HEK293T (cell line): ENCODE measurements around the gene TNIK.

Source experiments
- ELF4 ChIP-seq: fragments of 450-650 bp; IDR thresholded peaks from 2 replicates; pipeline ENCODE4 v1.6.1; 2017; ENCODE audit warnings: antibody characterized with exemption
- FOXK2 ChIP-seq: fragments of 450-650 bp; IDR thresholded peaks from 2 replicates; pipeline ENCODE4 v1.6.1; 2016; ENCODE audit warnings: mild to moderate bottlenecking
- FOXM1 ChIP-seq: fragments of 450-650 bp; IDR thresholded peaks from 2 replicates; pipeline ENCODE4 v1.6.1; 2017; ENCODE audit warnings: mild to moderate bottlenecking, borderline replicate concordance
- ZNF384 ChIP-seq: fragments of 450-650 bp; IDR thresholded peaks from 2 replicates; pipeline ENCODE4 v1.6.1; 2016

GRCh38 chr3:171352387-171352935 lies 107.7 kb downstream of the TNIK start:
- TF ChIP-seq ZNF384: no peak
- no peak for TF ChIP-seq FOXK2
- no peak for TF ChIP-seq ELF4
- no peak for TF ChIP-seq FOXM1
